Activated effector memory CD4-positive, alpha-beta T cell treated with Interleukin-2 at 50 U/mL for 16 hours (primary cell): Measurements from ENCODE around the gene PRKCA.
A peak's percentile ranks its signal among the peaks of the same experiment; 100 is the strongest.

Experiments used
- DNase-seq: peaks from one replicate; pipeline ENCODE4 v3.0.0-alpha.2; 2020

PRKCA gene

DNA sequence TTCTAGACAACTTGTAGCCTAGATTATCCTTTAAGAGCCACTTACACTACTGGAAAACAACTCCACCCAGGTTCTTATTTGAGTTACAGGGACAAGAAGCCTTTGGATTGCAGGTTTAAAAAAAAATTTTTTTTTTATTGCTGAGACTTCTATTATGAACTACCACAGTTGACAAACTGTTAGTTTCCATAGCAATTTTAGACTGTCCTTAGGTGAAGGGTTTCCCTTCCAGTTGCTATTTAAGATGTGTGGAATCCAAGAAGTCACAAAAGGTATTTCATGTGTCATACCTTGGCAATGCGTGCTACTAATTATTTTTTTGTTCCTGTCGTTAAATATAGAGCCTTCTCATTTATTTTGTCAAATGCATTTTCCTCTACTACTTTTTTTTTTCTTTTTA is 253.2 kb downstream of the PRKCA start:
- no peak for DNase-seq

DNA sequence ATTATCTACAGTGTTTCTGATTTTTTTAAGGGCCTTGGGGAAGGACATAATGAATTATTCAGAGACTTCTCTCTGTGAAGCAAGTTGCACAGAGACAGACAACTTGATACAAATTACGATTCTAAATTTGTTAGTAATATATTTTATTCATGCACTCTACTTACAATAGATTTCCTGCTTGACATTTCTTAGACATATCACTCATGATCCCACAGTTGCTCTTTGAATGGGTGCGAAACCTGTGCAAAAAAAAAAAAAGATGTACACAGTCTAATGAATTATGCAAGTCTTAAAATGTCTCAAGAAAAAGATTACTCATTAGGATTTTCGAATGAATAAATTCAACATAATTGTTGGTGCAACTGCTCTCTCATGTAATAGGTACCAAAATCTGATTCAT is 254.8 kb downstream of the PRKCA start:
- DNase-seq = no peak

DNA sequence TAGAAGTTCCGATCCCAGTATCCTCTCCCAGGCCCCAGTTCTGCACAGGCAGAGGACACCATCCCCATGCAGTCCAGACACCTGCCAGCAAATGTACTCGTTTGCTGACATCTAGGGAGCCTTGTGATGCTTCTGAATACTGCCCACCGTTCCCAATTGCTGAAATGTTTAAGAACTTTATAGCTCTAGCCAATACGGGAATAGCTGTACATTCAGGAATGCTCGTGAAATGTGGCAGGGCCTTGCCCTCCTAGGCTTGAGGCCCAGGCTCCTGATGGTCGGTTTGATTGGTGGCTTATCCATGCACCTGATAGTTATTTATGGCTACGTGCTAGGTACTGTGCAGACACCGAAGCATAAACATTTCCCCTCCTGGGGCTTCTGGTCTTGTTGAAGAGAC is 255.5 kb downstream of the PRKCA start:
- no peak for DNase-seq

DNA sequence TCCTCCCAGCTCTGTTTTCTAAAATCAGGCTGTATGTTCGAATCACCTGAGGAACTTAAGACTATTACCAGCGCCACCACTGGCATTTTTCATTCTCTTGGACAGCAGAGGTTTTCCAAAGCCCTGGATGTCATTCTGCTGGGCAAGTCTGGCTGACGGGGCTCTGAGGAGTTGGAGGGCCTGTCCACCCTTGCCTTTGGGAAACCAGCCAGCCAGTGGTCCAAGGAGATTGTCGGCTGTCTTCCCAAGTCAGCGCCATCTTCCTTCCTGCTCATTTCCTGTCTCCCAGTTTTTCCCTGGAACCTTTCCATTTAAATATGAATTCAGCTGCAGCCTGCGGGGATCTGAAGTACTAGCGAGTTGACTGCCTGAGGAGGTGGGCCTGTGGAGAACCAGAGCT is 258.3 kb downstream of the PRKCA start:
- no peak for DNase-seq

DNA sequence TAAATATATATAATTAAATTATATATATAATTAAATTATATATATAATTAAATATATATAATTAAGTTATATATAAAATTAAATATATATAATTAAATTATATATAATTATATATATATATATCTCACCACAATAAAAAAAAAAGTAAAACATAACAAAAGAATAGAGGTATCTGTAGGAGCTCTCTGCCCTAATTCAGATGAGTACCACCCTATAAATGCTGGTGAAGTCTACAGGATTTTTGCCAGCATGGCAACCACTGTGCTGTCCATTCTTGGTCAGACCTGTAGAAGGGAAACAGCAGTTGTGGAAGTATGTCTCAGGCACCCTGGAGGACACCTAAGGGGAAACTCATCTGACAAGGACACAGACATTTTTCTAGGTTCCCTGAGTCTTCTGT is 259.7 kb downstream of the PRKCA start:
- DNase-seq = no peak

DNA sequence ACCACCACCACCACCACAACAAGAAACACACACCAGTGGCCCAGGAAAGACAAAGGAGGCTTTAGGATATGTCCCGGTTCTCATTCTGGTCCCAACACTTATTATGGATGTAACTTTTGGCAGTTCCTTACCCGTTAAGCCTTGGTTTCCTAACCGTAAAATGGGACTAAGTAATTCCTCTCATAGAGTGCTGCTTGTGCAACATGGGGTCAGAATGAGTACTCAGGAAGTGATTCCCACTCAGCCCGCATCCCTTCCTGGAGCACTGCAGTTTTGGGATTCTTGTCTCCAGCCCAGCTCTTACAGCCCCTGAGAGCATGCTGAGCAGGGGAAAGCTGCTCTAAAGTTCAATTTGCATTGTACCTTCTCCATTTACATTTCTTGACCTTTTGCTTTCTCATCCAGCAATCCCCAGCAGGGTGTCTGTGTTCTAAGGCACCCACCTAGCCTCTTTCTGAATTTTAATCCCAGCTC is 262.6 kb downstream of the PRKCA start:
- DNase-seq = no peak

DNA sequence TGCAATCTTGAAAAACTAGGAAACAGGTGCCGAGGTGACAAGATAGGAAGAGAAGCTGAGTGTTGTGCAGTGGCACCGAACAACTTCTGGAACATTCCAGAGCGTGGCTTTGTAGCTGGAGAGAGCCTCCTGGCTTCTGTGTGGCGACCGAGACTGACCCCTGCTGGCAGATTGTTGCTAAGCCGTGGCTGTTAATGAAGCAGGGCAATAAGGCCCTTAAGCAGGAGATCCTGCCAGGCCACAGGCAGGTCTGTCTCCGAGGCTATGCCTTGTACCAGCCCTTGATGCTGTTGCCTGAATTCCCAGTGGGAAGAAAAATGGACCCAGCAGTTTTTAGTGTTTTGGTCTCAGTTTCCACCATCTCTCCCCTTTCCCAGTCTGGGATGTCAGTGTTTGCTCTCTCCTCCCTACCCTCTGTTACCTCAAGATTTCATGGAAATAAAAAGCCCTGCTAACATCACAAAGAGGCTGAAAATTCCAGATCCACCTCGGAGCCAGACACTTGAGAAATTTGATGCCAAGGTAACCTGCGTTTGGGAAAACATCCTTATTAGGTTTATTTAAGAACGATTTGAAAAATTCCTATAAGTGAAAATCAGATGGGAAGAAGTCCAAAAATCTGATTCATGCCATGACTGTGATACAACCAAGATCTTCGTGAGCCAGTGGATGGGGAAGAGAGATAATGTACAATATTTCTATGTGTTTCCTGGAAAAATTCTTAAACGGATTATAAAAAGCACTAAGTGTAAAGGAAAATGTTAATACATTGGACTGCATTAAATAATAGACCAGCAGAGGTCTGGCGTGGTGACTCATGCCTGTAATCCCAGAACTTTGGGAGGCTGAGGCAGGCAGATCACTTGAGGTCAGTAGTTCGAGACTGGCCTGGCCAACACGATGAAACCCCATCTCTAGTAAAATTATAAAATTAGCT is 265.1 kb downstream of the PRKCA start:
- DNase-seq = peak; percentile 69

DNA sequence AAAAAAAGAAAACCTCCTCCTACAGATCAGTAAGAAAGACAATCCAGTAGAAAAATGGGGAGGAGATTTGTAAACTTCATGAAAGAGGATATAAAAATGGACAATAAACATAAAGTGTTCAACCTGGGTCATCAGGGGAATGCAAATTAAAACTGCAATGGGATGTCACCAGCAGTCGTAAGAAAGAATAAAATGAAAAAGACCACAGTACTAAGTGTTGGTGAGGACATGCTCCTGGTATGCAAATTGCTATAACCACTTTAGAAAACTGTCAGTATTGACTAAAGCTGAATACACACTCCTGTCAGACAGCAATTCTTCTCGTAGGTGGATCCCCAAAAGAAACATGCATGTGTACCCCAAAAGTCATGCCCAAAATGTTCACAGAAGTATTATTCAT is 267.2 kb downstream of the PRKCA start:
- no peak for DNase-seq

DNA sequence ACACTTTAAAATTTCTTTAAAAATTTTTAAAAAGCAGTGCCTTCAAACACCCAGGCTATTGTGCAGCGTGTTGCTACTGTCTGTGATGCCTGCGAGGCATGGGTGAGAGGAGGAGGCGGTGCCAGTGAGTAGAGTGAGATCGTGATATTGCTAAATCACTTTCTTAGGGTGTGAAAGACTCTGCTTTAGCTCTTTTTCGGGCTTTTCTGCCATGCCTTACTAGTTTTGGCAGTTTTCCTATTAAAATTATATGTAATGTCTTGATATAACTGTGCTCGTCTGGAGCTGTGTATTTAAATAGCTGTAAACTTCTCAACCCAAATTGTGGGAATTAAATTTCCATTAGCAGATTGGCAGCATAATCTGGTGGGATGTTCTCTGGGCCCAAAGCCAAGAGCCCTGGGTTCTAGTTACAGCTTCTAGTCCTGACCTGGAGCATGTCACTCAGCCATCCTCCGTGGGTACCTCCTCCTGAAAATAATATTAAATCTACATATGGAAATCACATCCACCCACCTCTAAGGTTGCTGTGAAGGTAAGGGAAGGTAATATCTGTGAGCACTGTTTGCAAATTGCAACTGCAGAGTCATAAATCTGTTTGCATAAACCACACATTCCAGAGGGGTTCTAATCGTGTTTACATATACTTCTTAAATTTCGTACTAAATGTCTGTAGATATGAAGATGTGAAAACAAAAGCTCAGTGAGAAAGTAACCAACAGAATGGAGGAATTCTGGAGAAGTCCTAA is 268.2 kb downstream of the PRKCA start:
- DNase-seq = no peak

- no peak for DNase-seq
Measured at GRCh38 chr17:66571745-66572144, 269.3 kb downstream of the PRKCA start.

DNA sequence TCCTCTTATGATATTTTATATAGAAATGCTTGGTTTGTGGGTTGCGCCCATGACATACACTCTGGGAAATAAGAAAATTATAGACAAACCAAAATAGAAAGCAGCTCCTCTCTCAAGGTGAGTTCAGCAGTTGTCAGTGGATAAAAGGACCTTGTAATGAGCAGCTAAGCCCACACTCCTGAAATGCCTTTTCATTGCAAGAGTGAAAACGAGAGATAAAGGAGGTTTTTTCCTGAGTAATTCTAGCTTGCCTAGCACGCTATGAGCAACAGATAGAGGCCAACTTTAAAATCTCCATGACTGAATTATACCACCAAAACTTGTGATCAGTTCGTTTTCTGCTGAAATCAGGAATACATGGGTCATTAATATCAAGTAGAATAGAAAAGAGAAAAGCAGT is 270.7 kb downstream of the PRKCA start:
- no peak for DNase-seq

- DNase-seq = no peak
Measured at GRCh38 chr17:66574123-66574522, 271.7 kb downstream of the PRKCA start.

- no peak for DNase-seq
Measured at GRCh38 chr17:66576473-66576872, 274.1 kb downstream of the PRKCA start.

DNA sequence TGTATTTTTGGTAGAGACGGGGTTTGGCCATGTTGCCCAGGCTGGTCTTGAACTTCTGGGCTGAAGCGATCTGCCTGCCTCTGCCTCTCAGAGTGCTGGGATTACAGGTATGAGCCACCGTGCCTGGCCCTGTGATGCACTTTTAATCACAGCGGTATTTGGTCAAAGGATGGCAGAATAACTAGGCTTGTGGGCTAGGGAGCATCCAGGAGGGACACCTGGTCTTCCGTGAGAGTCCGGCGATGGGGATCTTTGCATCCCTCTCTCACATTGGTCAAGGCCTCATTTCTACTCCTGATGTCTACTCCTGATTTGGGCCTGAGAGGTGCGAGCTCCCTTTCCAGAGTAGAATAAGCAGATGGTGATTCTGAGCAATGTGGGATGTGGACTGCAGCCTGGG is 274.6 kb downstream of the PRKCA start:
- DNase-seq = no peak

- no peak for DNase-seq
Measured at GRCh38 chr17:66578781-66579489, 276.5 kb downstream of the PRKCA start.

DNA sequence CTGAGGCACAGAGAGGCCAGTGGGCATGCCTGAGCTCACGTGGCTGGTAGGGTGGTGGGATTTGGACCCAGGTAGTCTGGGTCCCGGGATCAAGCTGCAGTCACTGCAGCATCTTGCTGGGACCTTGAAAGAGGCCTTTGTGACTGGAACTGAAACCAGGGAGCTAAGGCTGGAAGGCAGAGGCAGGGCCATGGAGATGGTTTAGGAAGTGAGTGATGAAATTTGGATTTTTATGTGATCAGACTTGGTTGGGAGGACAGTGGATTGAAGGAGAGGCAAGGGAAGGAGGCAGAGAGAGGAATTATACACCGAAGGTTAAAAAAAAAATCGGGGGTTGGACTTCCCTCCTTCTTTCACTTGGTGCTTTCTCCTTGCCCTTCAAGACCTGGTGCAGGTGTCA is 277.1 kb downstream of the PRKCA start:
- no peak for DNase-seq

DNA sequence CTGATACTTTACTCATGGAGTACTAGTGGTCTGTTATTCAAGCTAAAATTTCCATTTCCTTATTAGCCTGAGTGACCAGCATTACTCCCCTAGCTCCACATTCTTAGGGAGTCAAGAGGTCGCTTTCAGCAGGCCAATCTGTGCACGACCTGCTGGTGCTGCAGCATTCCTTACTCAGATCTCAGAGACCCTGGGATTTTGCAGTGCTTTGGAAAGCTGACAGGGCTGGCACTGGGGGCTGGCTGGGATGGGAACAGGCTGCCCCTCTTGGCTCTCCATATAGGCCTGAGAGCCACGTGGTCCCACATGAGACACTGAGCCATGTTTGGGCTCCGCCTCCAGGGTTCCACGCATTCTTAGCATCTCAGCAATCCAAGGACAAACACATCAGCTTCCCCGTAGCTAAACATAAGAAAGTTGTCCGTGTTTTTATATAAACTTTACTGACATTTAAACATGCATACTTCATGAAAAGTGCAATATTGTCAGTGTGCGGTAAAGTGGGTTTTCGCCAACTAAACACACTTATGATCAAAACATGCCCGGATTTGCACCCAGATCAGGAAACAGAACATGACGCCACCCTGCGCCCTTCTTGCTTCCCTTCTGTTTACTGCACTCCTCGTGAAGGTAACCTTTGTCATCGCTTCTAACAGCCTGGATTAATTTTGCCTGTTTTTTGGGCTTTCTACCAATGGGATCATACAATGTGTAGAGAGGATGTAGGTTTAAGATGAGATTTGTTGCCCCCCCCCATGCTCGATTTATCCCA is 278.0 kb downstream of the PRKCA start:
- DNase-seq = no peak

DNA sequence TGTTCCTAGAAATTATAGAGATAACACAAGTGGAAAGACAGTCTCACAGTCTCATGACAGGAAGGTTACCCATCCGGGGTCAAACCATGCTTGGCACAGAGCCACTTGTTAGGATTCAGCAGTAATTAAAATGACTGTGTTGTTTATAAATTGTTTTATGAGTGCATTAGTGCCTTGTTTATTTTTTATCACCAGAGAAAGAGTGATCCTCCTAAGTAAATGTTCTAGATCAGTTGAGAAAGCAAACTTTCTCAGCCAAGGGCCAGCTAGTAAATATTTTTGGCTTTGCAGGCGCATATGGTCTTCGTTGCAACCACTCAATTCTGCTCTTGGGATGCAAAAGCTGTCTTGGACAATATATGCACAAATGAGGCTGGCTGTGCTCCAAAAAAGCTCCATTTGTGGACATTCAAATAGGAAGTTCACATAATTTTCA is 278.6 kb downstream of the PRKCA start:
- DNase-seq = no peak

DNA sequence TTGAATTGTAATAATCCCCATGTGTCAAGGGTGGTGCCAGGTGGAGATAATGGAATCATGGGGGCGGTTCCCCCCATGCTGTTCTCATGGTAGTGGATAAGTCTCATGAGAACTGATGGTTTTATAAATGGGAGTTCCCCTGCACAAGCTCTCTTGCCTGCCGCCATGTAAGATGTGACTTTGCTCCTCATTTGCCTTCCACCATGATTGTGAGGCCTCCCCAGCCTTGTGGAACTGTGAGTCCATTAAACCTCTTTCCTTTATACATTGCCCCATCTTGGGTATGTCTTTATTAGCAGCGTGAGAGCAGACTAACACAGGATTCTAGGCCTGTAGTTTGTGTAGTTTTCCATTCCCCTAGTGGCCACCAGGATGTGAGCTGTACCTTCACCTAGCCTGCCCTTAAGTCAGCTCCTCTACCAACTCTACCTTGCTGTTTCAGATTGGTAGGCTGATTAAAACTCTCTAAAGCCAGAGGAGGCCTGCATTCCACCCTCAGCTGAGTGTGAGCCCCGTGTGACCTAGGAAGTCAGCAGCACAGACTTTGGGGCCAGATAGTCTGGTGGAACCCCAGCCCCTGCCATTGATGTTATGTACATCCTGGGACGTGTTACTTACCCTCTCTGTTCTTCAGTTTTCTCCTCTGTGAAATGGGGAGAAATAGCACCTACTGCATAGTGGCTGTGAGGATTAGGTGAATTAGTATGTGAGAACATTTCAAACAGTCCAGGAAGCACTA is 280.1 kb downstream of the PRKCA start:
- DNase-seq = no peak

DNA sequence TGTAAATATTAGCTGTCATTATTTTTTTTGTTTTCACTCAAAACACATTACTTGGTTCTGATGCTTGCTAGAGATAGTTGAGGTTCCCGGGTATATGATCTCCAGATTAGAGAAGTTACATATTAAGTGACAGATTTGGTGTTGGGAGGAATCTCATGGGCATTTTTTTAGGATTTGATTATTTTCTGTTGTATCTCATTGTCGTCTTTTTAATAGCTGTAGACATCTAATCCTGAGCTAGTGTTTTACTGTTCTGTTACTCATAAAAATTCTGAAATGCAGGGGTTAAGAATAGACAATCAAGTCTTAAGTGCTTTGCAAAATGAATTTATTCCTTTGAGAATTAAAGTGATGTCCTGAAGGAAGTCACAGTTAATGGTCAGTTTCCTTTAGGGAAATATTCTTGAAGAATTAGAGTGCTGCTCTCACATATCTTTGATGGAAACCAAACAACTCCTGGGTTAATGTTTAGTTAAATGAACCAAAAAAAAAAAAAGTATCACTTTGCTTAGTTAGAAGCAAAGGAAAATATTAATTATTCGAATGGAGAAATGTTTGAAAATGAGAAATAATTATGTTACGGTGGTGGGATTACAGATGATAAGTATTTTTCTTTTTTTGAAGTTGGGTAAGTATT is 280.8 kb downstream of the PRKCA start:
- DNase-seq = no peak

- DNase-seq = no peak
Measured at GRCh38 chr17:66584927-66585326, 282.5 kb downstream of the PRKCA start.
